Measurements from ENCODE around the gene OCRL. TPM values are rescaled to one million over a fixed set of nuclear protein-coding genes. Genes with fewer than 3 reads are reported as not detected.

Gene OCRL
- total RNA-seq, 1 experiment from 2014 or later: 18.4 TPM

- no peak for DNase-seq (ENCODE audit: low read depth)
Measured at GRCh38 chrX:129585167-129585566, 45.1 kb downstream of the OCRL start.

GRCh38 chrX:129585691-129586090 is 45.6 kb downstream of the OCRL start:
- DNase-seq (ENCODE audit: low read depth): no peak

- no peak for DNase-seq (ENCODE audit: low read depth)
Measured at GRCh38 chrX:129586446-129586845, 46.4 kb downstream of the OCRL start.

- no peak for DNase-seq (ENCODE audit: low read depth)
Measured at GRCh38 chrX:129590596-129590995, 50.5 kb downstream of the OCRL start.

GRCh38 chrX:129593137-129593536 is 53.1 kb downstream of the OCRL start:
- peak; percentile 21 for DNase-seq (ENCODE audit: low read depth)

GRCh38 chrX:129594781-129595180 is 54.7 kb downstream of the OCRL start:
- DNase-seq (ENCODE audit: low read depth): no peak

- no peak for DNase-seq (ENCODE audit: low read depth)
Measured at GRCh38 chrX:129596077-129596476, 56.0 kb downstream of the OCRL start.

GRCh38 chrX:129597905-129598304 is 57.8 kb downstream of the OCRL start:
- DNase-seq (ENCODE audit: low read depth): no peak

- no peak for DNase-seq (ENCODE audit: low read depth)
Measured at GRCh38 chrX:129599499-129599898, 59.4 kb downstream of the OCRL start.

- DNase-seq (ENCODE audit: low read depth): no peak
Measured at GRCh38 chrX:129599996-129600395, 59.9 kb downstream of the OCRL start.

- DNase-seq (ENCODE audit: low read depth): peak; percentile 13
Measured at GRCh38 chrX:129600981-129601424, 60.9 kb downstream of the OCRL start.

- peak; percentile 31 for DNase-seq (ENCODE audit: low read depth)
Measured at GRCh38 chrX:129606918-129607317, 66.9 kb downstream of the OCRL start.

GRCh38 chrX:129608496-129608895 is 68.4 kb downstream of the OCRL start:
- DNase-seq (ENCODE audit: low read depth): no peak

GRCh38 chrX:129609395-129609794 is 69.3 kb downstream of the OCRL start:
- no peak for DNase-seq (ENCODE audit: low read depth)

GRCh38 chrX:129612396-129612795 is 72.3 kb downstream of the OCRL start:
- no peak for DNase-seq (ENCODE audit: low read depth)

- DNase-seq (ENCODE audit: low read depth): no peak
Measured at GRCh38 chrX:129613596-129613995, 73.5 kb downstream of the OCRL start.

GRCh38 chrX:129614481-129615255 is 74.6 kb downstream of the OCRL start:
- DNase-seq (ENCODE audit: low read depth): no peak

- DNase-seq (ENCODE audit: low read depth): no peak
Measured at GRCh38 chrX:129617420-129617819, 77.4 kb downstream of the OCRL start.

GRCh38 chrX:129618997-129619396 is 78.9 kb downstream of the OCRL start:
- no peak for DNase-seq (ENCODE audit: low read depth)

GRCh38 chrX:129622757-129623301 is 82.8 kb downstream of the OCRL start:
- DNase-seq (ENCODE audit: low read depth): no peak

GRCh38 chrX:129626026-129626425 is 86.0 kb downstream of the OCRL start:
- DNase-seq (ENCODE audit: low read depth): no peak

- DNase-seq (ENCODE audit: low read depth): no peak
Measured at GRCh38 chrX:129629837-129630236, 89.8 kb downstream of the OCRL start.

- DNase-seq (ENCODE audit: low read depth): no peak
Measured at GRCh38 chrX:129631849-129632248, 91.8 kb downstream of the OCRL start.

Measured in LHCN-M2 (cell line).